ENCODE measurements around the gene SH3GL2. TPM values are rescaled to one million over a fixed set of nuclear protein-coding genes. Genes with fewer than 3 reads are reported as not detected.

Gene SH3GL2
- total RNA-seq, 4 donors from 2014 or later: 0.67 TPM; not detected in 3

DNA sequence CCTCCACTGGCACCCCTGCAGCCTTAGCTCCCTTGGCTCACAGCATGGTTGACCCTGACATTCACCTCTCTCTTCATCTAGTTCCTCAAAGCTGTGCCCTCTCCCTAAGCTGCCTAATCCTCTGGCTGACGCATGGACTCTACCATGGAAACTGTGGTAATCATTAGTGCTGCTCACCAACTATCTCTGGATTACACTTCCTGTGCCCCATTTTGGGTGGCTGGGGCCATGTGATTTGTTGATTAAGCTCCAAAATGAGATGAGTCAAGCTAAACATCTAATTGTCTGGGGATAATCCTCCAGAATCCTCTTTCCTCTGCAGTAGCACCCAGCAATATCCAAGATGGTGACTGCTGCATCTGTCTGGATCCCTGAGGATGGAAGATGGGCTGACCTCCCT, 264.4 kb downstream of the SH3GL2 start:
- TF ChIP-seq POLR2A (IDR thresholded peaks at IDR 0.05): no peak
- TF ChIP-seq CTCF (IDR thresholded peaks at IDR 0.05): no peak
- no peaks in the 10 kb centered on the region for H3K27me3 ChIP-seq
- H3K4me3 ChIP-seq: no peak overlapping the region
- no peaks in the 10 kb centered on the region for H3K4me1 ChIP-seq
- DNase-seq: no peak
- H3K27ac ChIP-seq: no peak overlapping the region
- peaks cover 0 to 3% (median 0%) of the 10 kb centered on the region in 4 donors for H3K9me3 ChIP-seq
- no peaks in the 10 kb centered on the region for H3K36me3 ChIP-seq

Measured in Peyer's patch (tissue), 4 donors.